ENCODE measurements around the gene BTBD7. TPM values are rescaled to one million over a fixed set of nuclear protein-coding genes. Genes with fewer than 3 reads are reported as not detected.

Gene BTBD7
- total RNA-seq, 1 experiment from 2014 or later: 30.1 TPM

DNA sequence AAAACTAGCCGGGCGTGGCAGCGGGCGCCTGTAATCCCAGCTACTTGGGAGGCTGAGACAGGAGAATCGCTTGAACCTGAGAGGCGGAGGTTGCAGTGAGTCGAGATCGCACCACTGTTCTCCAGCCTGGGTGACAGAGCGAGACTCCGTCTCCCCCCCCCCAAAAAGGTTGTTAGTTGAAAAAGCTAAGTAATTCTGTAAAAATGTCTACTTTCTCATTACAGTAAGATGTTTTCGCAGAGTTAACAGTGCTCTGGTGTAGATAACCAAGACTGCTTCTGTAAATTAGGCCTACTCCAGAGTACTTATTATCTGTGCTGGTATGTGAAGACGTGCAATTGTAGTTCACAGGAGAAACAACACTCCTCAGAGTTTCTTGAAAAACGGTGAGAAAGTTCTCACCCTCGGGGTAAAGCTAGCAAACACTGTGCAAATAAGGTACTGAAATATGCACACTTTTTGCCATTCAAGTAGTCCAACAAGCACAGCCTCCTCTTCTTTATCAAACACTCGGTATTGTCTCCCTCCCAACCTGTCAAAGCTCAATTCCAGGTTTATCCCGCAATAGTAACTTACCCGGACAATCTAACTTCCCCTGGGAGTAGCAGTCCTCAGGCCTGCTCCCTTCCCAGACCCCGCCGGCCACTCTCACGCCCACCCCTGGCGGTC, 974 bp downstream of the BTBD7 start:
- Histone ChIP-seq H3K27ac (peak overlapping the region; percentile 82), H3K4me2 (peak overlapping the region; percentile 82), H4K20me1 (ENCODE audit: insufficient read depth) (peaks cover 17% of the 10 kb centered on the region; the same call in 1 of the 2 replicates), H3K79me2 (ENCODE audit: low read depth) (peaks cover 67% of the 10 kb centered on the region), H3F3A (ENCODE audit: insufficient read depth, low read depth) (peaks cover 30% of the 10 kb centered on the region), H3K9me2 (ENCODE audit: insufficient read depth) (no peaks in the 10 kb centered on the region), H3K4me3 (peak overlapping the region; percentile 71), H3K36me3 (ENCODE audit: low read depth) (no peaks in the 10 kb centered on the region), H2AFZ (peak overlapping the region; percentile 74; the same call in 1 of the 2 replicates), H3K4me1 (replicated peaks; ENCODE audit: insufficient read depth) (peaks cover 37% of the 10 kb centered on the region), H3K9me3 (ENCODE audit: insufficient read depth, low read depth) (no peaks in the 10 kb centered on the region), H3K27me3 (ENCODE audit: insufficient read depth, low read depth) (no peaks in the 10 kb centered on the region)
- no peak for DNase-seq
- CTCF ChIA-PET: interaction anchor here (0.6 kb wide), 1 partner anchor 32 kb away, joined by 6 read pairs; no protein-coding TSS in a partner anchor
- POLR2A ChIA-PET (ENCODE audit: unreplicated experiment): interaction anchor here (0.6 kb wide), 4 partner anchors 13 to 73 kb away, joined by 3 to 7 read pairs (median 4); no protein-coding TSS in a partner anchor
- TF ChIP-seq, protein P1, sequence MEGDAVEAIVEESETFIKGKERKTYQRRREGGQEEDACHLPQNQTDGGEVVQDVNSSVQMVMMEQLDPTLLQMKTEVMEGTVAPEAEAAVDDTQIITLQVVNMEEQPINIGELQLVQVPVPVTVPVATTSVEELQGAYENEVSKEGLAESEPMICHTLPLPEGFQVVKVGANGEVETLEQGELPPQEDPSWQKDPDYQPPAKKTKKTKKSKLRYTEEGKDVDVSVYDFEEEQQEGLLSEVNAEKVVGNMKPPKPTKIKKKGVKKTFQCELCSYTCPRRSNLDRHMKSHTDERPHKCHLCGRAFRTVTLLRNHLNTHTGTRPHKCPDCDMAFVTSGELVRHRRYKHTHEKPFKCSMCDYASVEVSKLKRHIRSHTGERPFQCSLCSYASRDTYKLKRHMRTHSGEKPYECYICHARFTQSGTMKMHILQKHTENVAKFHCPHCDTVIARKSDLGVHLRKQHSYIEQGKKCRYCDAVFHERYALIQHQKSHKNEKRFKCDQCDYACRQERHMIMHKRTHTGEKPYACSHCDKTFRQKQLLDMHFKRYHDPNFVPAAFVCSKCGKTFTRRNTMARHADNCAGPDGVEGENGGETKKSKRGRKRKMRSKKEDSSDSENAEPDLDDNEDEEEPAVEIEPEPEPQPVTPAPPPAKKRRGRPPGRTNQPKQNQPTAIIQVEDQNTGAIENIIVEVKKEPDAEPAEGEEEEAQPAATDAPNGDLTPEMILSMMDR (conservative IDR thresholded peaks at IDR 0.05): no peak
- no peak for TF ChIP-seq EZH2 (IDR thresholded peaks at IDR 0.05; ENCODE audit: low read depth)
- intact Hi-C loops (cut with micrococcal nuclease; ENCODE audit: unreplicated experiment): loop anchor here (1.0 to 2.0 kb wide), 2 partner anchors 15 to 73 kb away; no protein-coding TSS in a partner anchor
- BruUV-seq (replicated peaks): no TSS peak

DNA sequence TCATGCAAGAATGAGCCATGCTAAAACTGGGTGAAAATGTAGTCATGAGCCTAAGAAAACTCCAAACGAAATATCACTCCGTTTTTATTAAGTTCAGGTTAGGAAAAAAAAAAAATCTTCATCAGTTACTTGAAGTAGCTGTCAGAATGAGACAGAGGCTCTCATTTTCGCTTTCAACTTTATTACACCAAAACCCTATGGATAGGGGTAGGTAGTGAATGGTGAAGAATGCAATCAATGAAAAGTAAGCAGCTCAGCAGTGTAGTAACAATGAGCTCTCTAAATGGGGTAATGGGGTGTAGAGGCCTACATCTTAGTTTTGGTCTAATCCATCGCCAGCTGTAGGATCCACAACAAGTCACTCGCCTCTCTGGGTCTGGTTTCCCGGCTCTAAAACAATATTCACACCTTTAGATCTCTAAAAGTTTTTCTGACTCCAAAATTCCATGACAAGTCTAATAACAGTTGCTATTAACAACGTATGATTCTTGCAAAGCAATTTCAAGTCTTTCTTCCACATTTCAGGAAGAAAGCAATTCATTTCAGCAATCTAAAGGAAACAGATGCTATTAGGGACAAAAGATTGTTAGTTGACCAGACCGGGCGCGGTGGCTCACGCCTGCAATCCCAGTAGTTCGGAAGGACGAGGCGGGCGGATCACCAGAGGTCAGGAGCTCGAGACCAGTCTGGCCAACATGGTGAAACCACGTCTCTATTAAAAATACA, 1.7 kb downstream of the BTBD7 start:
- H4K20me1 ChIP-seq (ENCODE audit: insufficient read depth): peaks cover 17% of the 10 kb centered on the region; the same call in 1 of the 2 replicates
- ChIA-PET POLR2A (ENCODE audit: unreplicated experiment) (interaction anchor here (0.6 kb wide), 4 partner anchors 12 to 72 kb away, joined by 3 to 7 read pairs (median 4); no protein-coding TSS in a partner anchor), CTCF (no interaction called here)
- H3K4me1 ChIP-seq (replicated peaks; ENCODE audit: insufficient read depth): peaks cover 37% of the 10 kb centered on the region
- H3K27me3 ChIP-seq (ENCODE audit: insufficient read depth, low read depth): no peaks in the 10 kb centered on the region
- peaks cover 74% of the 10 kb centered on the region for H3K79me2 ChIP-seq (ENCODE audit: low read depth)
- no peak overlapping the region for H2AFZ ChIP-seq
- DNase-seq: no peak
- no peaks in the 10 kb centered on the region for H3K9me3 ChIP-seq (ENCODE audit: insufficient read depth, low read depth)
- H3F3A ChIP-seq (ENCODE audit: insufficient read depth, low read depth): peaks cover 30% of the 10 kb centered on the region
- H3K9me2 ChIP-seq (ENCODE audit: insufficient read depth): no peaks in the 10 kb centered on the region
- H3K4me2 ChIP-seq: peak overlapping the region; percentile 82
- intact Hi-C loops (cut with micrococcal nuclease; ENCODE audit: unreplicated experiment): loop anchor here (1.0 to 2.0 kb wide), 2 partner anchors 14 to 72 kb away; no protein-coding TSS in a partner anchor
- no peak for TF ChIP-seq EZH2 (IDR thresholded peaks at IDR 0.05; ENCODE audit: low read depth)
- TF ChIP-seq, protein P1 (conservative IDR thresholded peaks at IDR 0.05): no peak
- TSS peak; percentile 37 for BruUV-seq (replicated peaks)
- H3K36me3 ChIP-seq (ENCODE audit: low read depth): no peaks in the 10 kb centered on the region
- H3K27ac ChIP-seq: peak overlapping the region; percentile 82
- peak overlapping the region; percentile 71 for H3K4me3 ChIP-seq

GRCh38 chr14:93330609-93331000, 2.2 kb downstream of the BTBD7 start:
- Histone ChIP-seq H3K9me3 (ENCODE audit: insufficient read depth, low read depth) (no peaks in the 10 kb centered on the region), H3K27ac (peak overlapping the region; percentile 82), H4K20me1 (ENCODE audit: insufficient read depth) (peaks cover 17% of the 10 kb centered on the region; the same call in 1 of the 2 replicates), H3K9me2 (ENCODE audit: insufficient read depth) (no peaks in the 10 kb centered on the region), H3F3A (ENCODE audit: insufficient read depth, low read depth) (peaks cover 30% of the 10 kb centered on the region), H3K4me1 (replicated peaks; ENCODE audit: insufficient read depth) (peaks cover 37% of the 10 kb centered on the region), H3K4me3 (peak overlapping the region; percentile 71), H3K36me3 (ENCODE audit: low read depth) (no peaks in the 10 kb centered on the region), H3K4me2 (peak overlapping the region; percentile 82), H3K27me3 (ENCODE audit: insufficient read depth, low read depth) (no peaks in the 10 kb centered on the region), H2AFZ (no peak overlapping the region), H3K79me2 (ENCODE audit: low read depth) (peaks cover 80% of the 10 kb centered on the region)
- TF ChIP-seq EZH2 (IDR thresholded peaks at IDR 0.05; ENCODE audit: low read depth): no peak
- TF ChIP-seq, protein P1 (conservative IDR thresholded peaks at IDR 0.05): no peak
- DNase-seq: peak in 1 of 2 experiments; percentile 86
- intact Hi-C loops (cut with micrococcal nuclease; ENCODE audit: unreplicated experiment): loop anchor here (2.0 kb wide), 1 partner anchor 14 kb away; no protein-coding TSS in a partner anchor
- CTCF ChIA-PET: no interaction called here
- POLR2A ChIA-PET (ENCODE audit: unreplicated experiment): no interaction called here
- no TSS peak for BruUV-seq (replicated peaks)
